ENCODE measurements around the gene TASP1.
"Not testable (repeated sequence)": the region's sequence is repeated elsewhere in the genome, so short reads cannot be mapped to it uniquely, and the experiment has no call there.

The TASP1 gene

GRCh38 chr20:13492001-13492481, 146.7 kb downstream of the TASP1 start:
- no peak for DNase-seq

DNA sequence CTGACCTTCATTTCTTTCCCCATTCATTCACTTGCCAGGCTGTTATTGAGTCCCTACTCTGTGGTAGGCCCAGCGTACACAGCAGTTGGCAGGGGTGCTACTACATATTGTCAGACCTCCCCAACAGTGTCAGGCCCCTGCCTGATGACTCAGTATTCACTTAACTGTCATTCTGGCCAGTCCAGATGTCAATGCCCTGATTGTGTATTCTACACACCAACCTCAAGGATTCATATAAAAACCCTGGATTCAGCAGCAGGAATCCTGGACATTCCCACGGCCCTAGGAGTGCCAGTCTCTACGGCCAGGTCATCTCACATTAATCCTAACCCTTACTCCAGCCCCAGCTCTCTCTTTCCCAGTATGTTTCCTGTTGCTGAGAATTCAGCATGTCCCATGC, 151.5 kb downstream of the TASP1 start:
- no peak for DNase-seq

DNA sequence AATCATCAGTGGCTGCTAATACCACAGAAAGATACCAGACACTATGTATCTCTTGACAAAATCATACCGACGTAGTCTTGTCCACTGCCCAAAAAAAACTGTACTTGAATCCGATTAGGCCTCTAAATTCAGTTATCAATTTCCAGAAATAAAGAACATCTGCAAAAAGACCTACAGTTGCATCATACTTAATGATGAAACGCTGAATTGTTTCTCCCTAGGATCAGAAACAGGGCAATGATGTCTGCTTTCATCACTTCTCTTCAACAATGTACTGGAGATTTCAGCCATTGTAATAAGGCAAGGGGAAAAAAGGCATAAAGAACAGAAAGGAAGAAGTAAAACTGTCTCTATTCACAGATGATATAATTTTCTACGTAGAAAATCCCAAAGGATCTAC, 152.0 kb downstream of the TASP1 start:
- DNase-seq = no peak

DNA sequence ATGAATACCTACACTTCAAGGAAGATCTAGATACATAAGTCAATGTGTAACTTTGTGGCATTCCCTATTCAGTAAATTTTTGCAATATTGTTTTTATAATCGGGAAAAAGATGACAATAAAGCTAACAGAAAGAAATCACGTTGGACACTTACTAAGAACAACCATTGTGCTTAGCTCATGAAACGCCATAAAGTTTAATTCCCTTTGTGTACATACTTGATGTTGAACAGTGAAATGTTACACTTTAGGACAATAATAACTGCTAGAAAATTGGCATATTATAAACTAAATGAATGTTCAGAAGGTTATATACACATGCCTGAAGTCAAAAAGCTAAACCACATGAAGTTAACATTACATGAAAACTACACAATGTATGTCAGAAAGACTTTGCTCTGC, 153.2 kb downstream of the TASP1 start:
- no peak for DNase-seq

DNA sequence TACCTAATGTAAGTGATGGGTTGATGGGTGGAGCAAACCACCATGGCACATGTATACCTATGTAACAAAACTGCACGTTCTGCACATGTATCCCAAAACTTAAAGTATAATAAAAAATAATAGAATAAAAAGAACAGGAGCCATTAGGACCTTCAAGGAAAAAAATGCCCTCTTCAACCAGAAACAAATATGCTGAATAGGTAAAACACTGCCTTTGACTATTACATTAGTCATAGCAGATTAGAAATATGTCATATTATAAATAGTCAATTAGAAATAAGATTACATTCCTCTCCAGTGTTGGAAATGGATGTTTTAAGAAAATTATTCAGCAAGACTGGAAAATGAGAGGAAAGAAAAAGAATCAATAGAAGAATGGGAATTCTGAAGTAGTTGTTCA, 153.7 kb downstream of the TASP1 start:
- not testable (repeated sequence) for DNase-seq

DNA sequence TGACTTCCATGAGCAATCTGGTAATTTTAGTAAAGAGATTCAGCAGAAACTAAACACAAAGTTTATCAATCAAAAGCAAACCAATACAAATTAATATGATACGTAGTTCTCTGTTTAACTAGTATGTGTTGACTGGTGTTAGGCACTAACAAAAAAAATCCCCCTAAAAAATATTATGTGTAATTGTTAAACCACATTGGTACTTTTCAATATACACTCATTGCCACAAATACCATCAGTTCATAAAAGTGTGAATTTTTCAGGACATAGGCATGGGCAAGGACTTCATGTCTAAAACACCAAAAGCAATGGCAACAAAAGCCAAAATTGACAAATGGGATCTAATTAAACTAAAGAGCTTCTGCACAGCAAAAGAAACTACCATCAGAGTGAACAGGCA, 155.3 kb downstream of the TASP1 start:
- DNase-seq = not testable (repeated sequence)

DNA sequence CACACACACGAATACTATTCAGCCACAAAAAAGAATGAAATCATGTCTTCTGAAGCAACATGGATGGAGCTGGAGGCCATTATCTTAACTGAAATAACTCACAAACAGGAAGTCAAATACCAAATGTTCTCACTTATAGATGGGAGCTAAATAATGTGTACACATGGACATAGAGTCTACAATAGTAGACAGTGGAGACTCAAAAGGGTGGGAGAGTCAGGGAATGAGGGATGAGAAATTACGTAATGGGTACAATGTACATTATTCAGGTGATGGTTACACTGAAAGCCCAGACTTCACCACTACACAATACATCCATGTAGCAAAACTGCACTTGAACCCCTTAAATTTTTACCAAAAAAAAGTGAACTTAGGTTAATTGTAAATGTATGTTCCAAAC, 160.4 kb downstream of the TASP1 start:
- DNase-seq = no peak

GRCh38 chr20:13474467-13474866, 164.3 kb downstream of the TASP1 start:
- DNase-seq = no peak

DNA sequence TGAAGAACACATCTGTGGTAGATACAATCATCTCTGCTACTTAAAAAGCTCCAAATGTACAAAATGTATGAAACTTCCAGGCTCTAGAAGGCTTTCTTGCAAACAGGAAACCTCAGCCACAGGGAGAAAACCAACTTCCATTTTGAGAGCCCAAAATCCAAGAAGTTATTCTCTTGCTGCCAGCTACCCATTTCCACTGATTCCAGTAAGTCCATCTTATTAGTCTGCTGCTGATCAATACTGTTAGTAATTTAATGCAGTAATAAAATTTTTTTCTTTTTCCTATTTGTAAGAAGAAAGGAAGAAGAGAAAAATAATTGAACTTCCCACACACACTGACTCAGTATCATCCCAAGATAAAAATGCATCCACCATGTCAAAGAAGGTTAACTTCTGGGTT, 169.5 kb downstream of the TASP1 start:
- DNase-seq = no peak

- no peak for DNase-seq
Observed at GRCh38 chr20:13468166-13468565, 170.6 kb downstream of the TASP1 start.

GRCh38 chr20:13464702-13465101, 174.0 kb downstream of the TASP1 start:
- no peak for DNase-seq

DNA sequence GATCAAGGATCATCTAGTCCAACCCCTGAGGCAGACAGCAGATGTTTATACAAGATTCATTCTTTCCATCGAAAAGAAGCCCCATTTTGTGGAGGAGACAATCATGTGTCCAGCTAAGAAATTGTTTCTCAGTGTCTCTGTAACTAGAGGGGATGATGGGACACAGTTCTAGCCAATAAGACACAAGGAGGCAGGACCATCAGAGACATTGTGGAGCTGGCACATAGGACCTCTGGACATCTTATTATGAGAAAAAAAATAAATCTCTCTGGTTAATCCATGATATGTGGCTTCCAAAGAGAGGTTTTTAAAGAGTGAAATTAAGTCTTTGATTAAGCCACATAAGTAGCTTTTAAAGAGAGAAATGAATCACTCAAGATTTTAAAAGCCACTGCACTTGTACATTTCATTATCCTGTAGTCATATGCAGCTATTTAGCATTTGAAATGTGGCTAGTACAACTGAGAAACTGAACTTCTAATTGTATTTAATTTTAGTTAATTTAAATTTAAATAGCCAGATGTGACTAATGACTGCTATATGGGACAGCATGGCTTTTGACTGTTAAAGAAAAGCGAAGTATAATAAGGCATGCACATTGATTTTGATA, 176.8 kb downstream of the TASP1 start:
- no peak for DNase-seq

DNA sequence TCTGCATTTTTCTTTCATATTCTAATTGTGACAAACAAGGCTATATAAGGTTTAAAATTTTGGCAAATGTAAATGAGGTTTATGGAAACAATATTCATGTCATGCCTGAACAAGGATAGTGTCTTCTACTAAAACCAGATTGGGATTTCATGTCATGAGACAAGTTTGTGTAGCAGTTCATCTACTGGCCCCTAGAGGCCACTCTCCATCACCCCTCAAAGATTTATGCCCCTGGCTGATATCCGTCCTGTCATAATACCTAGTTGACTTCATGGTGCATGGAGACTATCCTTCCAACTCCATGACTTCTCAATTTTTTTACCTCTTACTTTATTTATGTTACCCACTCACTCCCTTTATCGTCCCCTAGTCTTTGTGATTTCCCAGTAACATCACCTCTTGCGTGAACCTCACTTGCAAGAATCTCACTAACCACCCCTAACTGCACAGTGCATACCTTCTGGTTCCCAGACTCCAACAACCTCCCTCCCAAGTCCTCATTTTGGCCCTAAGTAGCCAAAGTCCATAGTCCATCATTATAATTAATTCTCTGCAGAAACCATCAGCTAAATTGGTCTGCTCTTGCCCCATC, 179.8 kb downstream of the TASP1 start:
- no peak for DNase-seq

GRCh38 chr20:13457487-13457886, 181.2 kb downstream of the TASP1 start:
- no peak for DNase-seq

DNA sequence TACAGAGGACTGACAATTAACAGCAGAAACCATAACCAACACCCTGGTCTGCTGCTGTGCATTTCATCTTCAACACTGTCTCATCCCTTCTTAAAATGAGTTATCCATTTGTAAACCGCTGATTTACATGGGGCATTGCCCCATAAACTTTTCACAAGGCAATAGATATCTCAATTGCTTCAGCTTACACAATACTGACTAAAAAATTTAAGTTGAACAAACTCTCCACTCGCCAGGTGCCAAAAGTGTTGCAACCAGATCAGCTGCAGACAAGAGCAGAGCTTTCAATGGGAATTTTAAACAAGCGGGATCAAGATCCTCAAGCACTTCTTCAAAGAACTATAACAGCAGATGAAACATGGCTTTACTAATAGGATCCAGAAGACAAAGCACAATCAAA, 183.0 kb downstream of the TASP1 start:
- DNase-seq = no peak

DNA sequence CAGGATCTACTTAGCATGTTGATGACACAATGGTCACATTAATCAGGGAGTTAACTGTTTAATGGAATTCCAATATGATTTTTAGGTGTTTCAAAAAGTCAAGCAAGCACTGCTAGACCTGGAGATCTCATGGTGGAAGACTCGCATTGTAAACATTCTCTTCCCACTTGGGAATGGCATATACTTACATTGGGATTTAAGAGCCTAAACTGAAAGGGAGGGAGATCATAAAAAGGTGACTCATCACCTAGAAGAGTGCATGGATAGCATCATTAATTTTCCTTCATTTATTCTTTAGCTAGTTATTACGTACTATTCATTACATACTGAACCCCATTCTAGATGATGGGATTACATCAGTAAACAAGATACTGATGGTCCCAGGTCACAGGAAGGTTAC, 185.4 kb downstream of the TASP1 start:
- no peak for DNase-seq

- DNase-seq = no peak
Observed at GRCh38 chr20:13452470-13453124, 186.1 kb downstream of the TASP1 start.

GRCh38 chr20:13449868-13450434, 188.8 kb downstream of the TASP1 start:
- no peak for DNase-seq

DNA sequence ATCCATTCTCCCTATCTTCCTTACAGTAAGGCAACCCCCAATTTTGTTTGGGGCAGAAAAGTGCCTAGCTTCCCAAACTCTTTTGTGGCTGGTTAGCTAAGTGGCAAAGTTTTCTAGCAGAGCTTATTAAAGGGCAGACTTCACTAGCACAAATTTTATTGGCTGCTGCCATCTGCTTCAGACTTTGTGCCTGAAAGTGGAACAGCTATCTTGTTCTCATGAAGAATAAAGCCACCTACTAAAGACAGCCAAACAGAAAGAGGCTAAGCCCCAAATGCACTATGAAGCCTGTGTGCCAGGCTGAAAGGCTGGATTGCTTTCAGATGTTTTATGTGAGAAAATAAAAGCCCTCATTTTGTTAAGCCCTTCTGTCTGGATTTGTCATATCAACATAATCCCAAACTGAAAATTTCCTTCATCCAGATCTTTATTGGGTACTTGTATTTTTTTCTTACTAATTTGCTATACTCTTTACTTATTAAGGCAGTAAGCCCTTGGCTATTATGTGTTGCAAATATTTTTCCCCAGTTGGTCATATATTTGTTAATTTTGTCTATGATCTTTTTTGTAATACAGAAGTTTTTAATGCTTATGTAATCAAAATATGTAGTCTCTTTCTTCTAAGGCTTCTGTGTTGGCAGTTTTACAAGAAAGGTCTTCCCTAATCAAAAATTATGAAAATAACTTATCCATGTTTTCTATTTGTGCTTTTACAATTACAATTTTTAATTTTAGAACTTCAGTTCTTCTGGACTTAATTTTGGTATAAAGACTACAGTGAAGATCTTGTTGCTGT, 191.1 kb downstream of the TASP1 start:
- DNase-seq = no peak

- DNase-seq = no peak
Observed at GRCh38 chr20:13443690-13444089, 195.0 kb downstream of the TASP1 start.

GRCh38 chr20:13442986-13443385, 195.7 kb downstream of the TASP1 start:
- no peak for DNase-seq

DNA sequence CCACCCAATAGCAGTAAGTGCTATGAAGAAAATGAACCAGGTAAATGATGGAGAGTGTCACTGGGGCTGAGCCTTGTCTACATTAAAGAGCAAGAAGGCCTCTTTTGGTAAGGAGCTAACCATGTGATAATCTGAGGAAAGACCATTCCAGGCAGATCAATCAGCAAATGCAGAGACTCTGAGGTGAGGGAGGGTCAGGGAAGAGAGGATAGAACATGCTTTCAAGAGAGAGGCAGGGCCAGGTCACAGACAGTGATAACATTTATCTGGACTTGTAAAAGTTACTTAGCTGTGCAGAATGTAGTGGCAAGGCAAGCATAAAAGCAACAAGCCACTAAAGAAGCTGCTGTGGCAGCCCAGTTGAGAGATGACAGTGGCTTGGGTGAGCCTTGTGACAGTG, 197.3 kb downstream of the TASP1 start:
- DNase-seq = no peak

GRCh38 chr20:13436530-13436929, 202.2 kb downstream of the TASP1 start:
- DNase-seq = no peak

Data from CD4-positive, alpha-beta T cell treated with Interleukin-17A for 4 hours (primary cell).